Mesothelial cell of epicardium (in vitro differentiated cells): ENCODE measurements around the gene TMX3. TPM values are rescaled to one million over a fixed set of nuclear protein-coding genes. Genes with fewer than 3 reads are reported as not detected.

ENCODE experiments used
- DNase-seq, 2 experiments: peaks; one replicate each; pipeline ENCODE4 v3.0.0; 2021; ENCODE audit warnings: low spot score in 2 of 2; ENCODE audit not compliant: unreplicated experiment in 2 of 2
- H3K27ac Mint-ChIP-seq: 2 replicates; pipeline ENCODE4 v1.8.0; 2021; ENCODE audit warnings: mixed read lengths
- H3K27me3 Mint-ChIP-seq: 2 replicates; pipeline ENCODE4 v1.8.0; 2021; ENCODE audit warnings: low read depth, mixed read lengths
- H3K36me3 Mint-ChIP-seq: 2 replicates; pipeline ENCODE4 v1.8.0; 2021; ENCODE audit warnings: mixed read lengths
- H3K4me1 Mint-ChIP-seq: 2 replicates; pipeline ENCODE4 v1.8.0; 2021; ENCODE audit warnings: mixed read lengths
- H3K4me3 Mint-ChIP-seq: 2 replicates; pipeline ENCODE4 v1.8.0; 2021; ENCODE audit warnings: mild to moderate bottlenecking, moderate library complexity, mixed read lengths
- H3K9me3 Mint-ChIP-seq: 2 replicates; pipeline ENCODE4 v1.8.0; 2021; ENCODE audit warnings: mixed read lengths
- CTCF ChIP-seq: fragments of 200-600 bp; sonication (generic); IDR thresholded peaks from one replicate; pipeline ENCODE4 v1.5.0; 2021; ENCODE audit warnings: antibody characterized with exemption; ENCODE audit not compliant: unreplicated experiment
- total RNA-seq: library from RNA; stranded (reverse); gene quantifications from 3 replicates; pipeline ENCODE4 v1.2.1, GENCODE V29; 2021

TMX3 gene
- total RNA-seq, 1 donor from 2014 or later = 51.1 TPM

- TF ChIP-seq CTCF = no peak
Measured at GRCh38 chr18:68713131-68713530, 1.8 kb downstream of the TMX3 start.

GRCh38 chr18:68707646-68708045 is 7.3 kb downstream of the TMX3 start:
- Mint-ChIP-seq H3K36me3 (peaks cover 25% of the 10 kb centered on the region), H3K4me1 (no peaks in the 10 kb centered on the region), H3K4me3 (no peak overlapping the region), H3K27me3 (no peaks in the 10 kb centered on the region), H3K27ac (no peak overlapping the region), H3K9me3 (no peaks in the 10 kb centered on the region)
- no peak for TF ChIP-seq CTCF
- DNase-seq = no peak

More at GRCh38 chr18:68713131-68713530, 1.8 kb downstream of the TMX3 start:
- H3K27ac Mint-ChIP-seq = peak overlapping the region; percentile 32
- peaks cover 22% of the 10 kb centered on the region for H3K4me1 Mint-ChIP-seq
- DNase-seq = no peak
- H3K36me3 Mint-ChIP-seq = peaks cover 5% of the 10 kb centered on the region
- no peaks in the 10 kb centered on the region for H3K9me3 Mint-ChIP-seq
- no peaks in the 10 kb centered on the region for H3K27me3 Mint-ChIP-seq
- peak overlapping the region; percentile 53 for H3K4me3 Mint-ChIP-seq

- H3K9me3 Mint-ChIP-seq = no peaks in the 10 kb centered on the region
- no peaks in the 10 kb centered on the region for H3K4me1 Mint-ChIP-seq
- H3K27ac Mint-ChIP-seq = peak overlapping the region; percentile 54
- no peaks in the 10 kb centered on the region for H3K27me3 Mint-ChIP-seq
- no peak overlapping the region for H3K4me3 Mint-ChIP-seq
- TF ChIP-seq CTCF = no peak
- peaks cover 32% of the 10 kb centered on the region for H3K36me3 Mint-ChIP-seq
- DNase-seq = no peak
Measured at GRCh38 chr18:68705119-68705518, 9.8 kb downstream of the TMX3 start.

- Mint-ChIP-seq H3K4me1 (no peaks in the 10 kb centered on the region), H3K27ac (no peak overlapping the region)
Measured at GRCh38 chr18:68703326-68703725, 11.6 kb downstream of the TMX3 start.

GRCh38 chr18:68701353-68701752 is 13.6 kb downstream of the TMX3 start:
- TF ChIP-seq CTCF = no peak
- DNase-seq = no peak
- Mint-ChIP-seq H3K4me3 (no peak overlapping the region), H3K4me1 (no peaks in the 10 kb centered on the region), H3K27me3 (no peaks in the 10 kb centered on the region), H3K9me3 (no peaks in the 10 kb centered on the region), H3K27ac (no peak overlapping the region), H3K36me3 (peaks cover 28% of the 10 kb centered on the region)

More at GRCh38 chr18:68703326-68703725, 11.6 kb downstream of the TMX3 start:
- H3K27me3 Mint-ChIP-seq = no peaks in the 10 kb centered on the region
- H3K36me3 Mint-ChIP-seq = peaks cover 32% of the 10 kb centered on the region
- no peak overlapping the region for H3K4me3 Mint-ChIP-seq
- DNase-seq = no peak
- H3K9me3 Mint-ChIP-seq = no peaks in the 10 kb centered on the region
- no peak for TF ChIP-seq CTCF

- DNase-seq = no peak
- Mint-ChIP-seq H3K36me3 (peaks cover 33% of the 10 kb centered on the region), H3K27me3 (no peaks in the 10 kb centered on the region), H3K27ac (no peak overlapping the region), H3K4me1 (no peaks in the 10 kb centered on the region), H3K9me3 (no peaks in the 10 kb centered on the region), H3K4me3 (no peak overlapping the region)
- no peak for TF ChIP-seq CTCF
Measured at GRCh38 chr18:68699043-68699442, 15.9 kb downstream of the TMX3 start.
